HepG2 (cell line): Measurements from ENCODE around the gene CELF5. TPM values are rescaled to one million over a fixed set of nuclear protein-coding genes. Genes with fewer than 3 reads are reported as not detected.

ENCODE experiments used
- CCDC6 ChIP-seq: sonication (generic); formaldehyde crosslinking; IDR thresholded peaks from 2 replicates; pipeline ENCODE4 v1.8.1; 2022; ENCODE audit warnings: mild to moderate bottlenecking, missing genetic modification reagents, moderate library complexity
- FOXP1 ChIP-seq, 2 experiments: fragments of 450-650 bp in 1 of 2; IDR thresholded peaks; 2 replicates each; pipeline ENCODE4 v1.6.1; 2017 to 2018; ENCODE audit warnings: antibody characterized with exemption in 1 of 2
- HNF4A ChIP-seq: sonication (generic); formaldehyde crosslinking; IDR thresholded peaks from 2 replicates; pipeline ENCODE4 v1.4.0; 2020; ENCODE audit warnings: missing genetic modification reagents
- HOXD1 ChIP-seq: sonication (generic); formaldehyde crosslinking; IDR thresholded peaks from 2 replicates; pipeline ENCODE4 v1.5.0; 2020; ENCODE audit warnings: missing genetic modification reagents
- IRX3 ChIP-seq: sonication (generic); formaldehyde crosslinking; IDR thresholded peaks from 2 replicates; pipeline ENCODE4 v1.8.1; 2023; ENCODE audit warnings: mild to moderate bottlenecking, low read depth, missing genetic modification reagents, borderline replicate concordance
- JARID2 ChIP-seq: sonication (generic); formaldehyde crosslinking; IDR thresholded peaks from 2 replicates; pipeline ENCODE4 v1.8.1; 2023; ENCODE audit warnings: missing genetic modification reagents, inconsistent platforms; ENCODE audit not compliant: insufficient replicate concordance
- JUND ChIP-seq: sonication (generic); formaldehyde crosslinking; IDR thresholded peaks from 2 replicates; pipeline ENCODE4 v1.8.0; 2022; ENCODE audit warnings: mild to moderate bottlenecking, missing genetic modification reagents
- MIER2 ChIP-seq: IDR thresholded peaks from 2 replicates; pipeline ENCODE4 v1.6.1; 2016; ENCODE audit warnings: missing biosample characterization, missing genetic modification reagents
- MLLT10 ChIP-seq: sonication (generic); formaldehyde crosslinking; IDR thresholded peaks from 2 replicates; pipeline ENCODE4 v1.4.0; 2020; ENCODE audit warnings: missing genetic modification reagents
- MTERF4 ChIP-seq: sonication (generic); formaldehyde crosslinking; IDR thresholded peaks from 2 replicates; pipeline ENCODE4 v1.8.0; 2023; ENCODE audit warnings: mild to moderate bottlenecking, missing genetic modification reagents
- MTF1 ChIP-seq: sonication (generic); formaldehyde crosslinking; IDR thresholded peaks from 2 replicates; pipeline ENCODE4 v1.5.0; 2020; ENCODE audit warnings: missing genetic modification reagents
- MTF2 ChIP-seq: sonication (generic); formaldehyde crosslinking; IDR thresholded peaks from 2 replicates; pipeline ENCODE4 v1.5.0; 2020; ENCODE audit warnings: missing genetic modification reagents, borderline replicate concordance
- PHF21A ChIP-seq: sonication (generic); formaldehyde crosslinking; IDR thresholded peaks from 2 replicates; pipeline ENCODE4 v1.5.0; 2020; ENCODE audit warnings: mild to moderate bottlenecking, missing genetic modification reagents
- SAP130 ChIP-seq: IDR thresholded peaks from 2 replicates; pipeline ENCODE4 v1.6.1; 2016; ENCODE audit warnings: low read depth
- SOX13 ChIP-seq, 3 experiments: fragments of 450-650 bp in 1 of 3; sonication (generic) in 1 of 3; formaldehyde crosslinking in 1 of 3; IDR thresholded peaks in 2 of 3; conservative IDR thresholded peaks in 1 of 3; 2 replicates each; pipeline versions ENCODE4 v1.5.0 to v1.6.1; 2016 to 2020; ENCODE audit warnings: antibody characterized with exemption in 1 of 3, mild to moderate bottlenecking in 1 of 3, missing compliant biosample characterization in 1 of 3, missing genetic modification reagents in 1 of 3, moderate library complexity in 1 of 3
- YY1 ChIP-seq: IDR thresholded peaks from 2 replicates; pipeline ENCODE4 v1.6.1; 2011; ENCODE audit warnings: low read length, low read depth, moderate library complexity, mild to moderate bottlenecking; ENCODE audit not compliant: insufficient read depth, insufficient replicate concordance
- ZBTB3 ChIP-seq: sonication (generic); formaldehyde crosslinking; IDR thresholded peaks from 2 replicates; pipeline ENCODE4 v1.4.0; 2020; ENCODE audit warnings: low read depth, mild to moderate bottlenecking, moderate library complexity, missing genetic modification reagents, borderline replicate concordance
- ZBTB37 ChIP-seq: sonication (generic); formaldehyde crosslinking; IDR thresholded peaks from 2 replicates; pipeline ENCODE4 v1.4.0; 2020; ENCODE audit warnings: mild to moderate bottlenecking, missing genetic modification reagents
- ZFP90 ChIP-seq: sonication (generic); formaldehyde crosslinking; IDR thresholded peaks from 2 replicates; pipeline ENCODE4 v1.8.0; 2022; ENCODE audit warnings: missing genetic modification reagents, mild to moderate bottlenecking, inconsistent platforms, borderline replicate concordance
- ZNF207 ChIP-seq: fragments of 450-650 bp; IDR thresholded peaks from 2 replicates; pipeline ENCODE4 v1.6.1; 2016; ENCODE audit warnings: antibody characterized with exemption, borderline replicate concordance
- ZNF225 ChIP-seq: sonication (generic); formaldehyde crosslinking; IDR thresholded peaks from 2 replicates; pipeline ENCODE4 v1.4.0; 2020; ENCODE audit warnings: mild to moderate bottlenecking, missing genetic modification reagents
- ZNF234 ChIP-seq: sonication (generic); formaldehyde crosslinking; conservative IDR thresholded peaks from 2 replicates; pipeline ENCODE4 v1.5.1; 2020; ENCODE audit warnings: mild to moderate bottlenecking, missing genetic modification reagents
- ZNF253 ChIP-seq: sonication (generic); formaldehyde crosslinking; IDR thresholded peaks from 2 replicates; pipeline ENCODE4 v1.8.0; 2022; ENCODE audit warnings: mild to moderate bottlenecking, missing genetic modification reagents, borderline replicate concordance
- ZNF607 ChIP-seq: sonication (generic); formaldehyde crosslinking; IDR thresholded peaks from 2 replicates; pipeline ENCODE4 v1.5.1; 2020; ENCODE audit warnings: missing genetic modification reagents, mild to moderate bottlenecking, borderline replicate concordance
- ZNF660 ChIP-seq: sonication (generic); formaldehyde crosslinking; IDR thresholded peaks from 2 replicates; pipeline ENCODE4 v1.5.1; 2020; ENCODE audit warnings: mild to moderate bottlenecking, low read depth, missing genetic modification reagents, borderline replicate concordance
- ZNF780A ChIP-seq: sonication (generic); formaldehyde crosslinking; IDR thresholded peaks from 2 replicates; pipeline ENCODE4 v1.8.0; 2022; ENCODE audit warnings: mild to moderate bottlenecking, missing genetic modification reagents, moderate library complexity
- ZSCAN21 ChIP-seq: sonication (generic); formaldehyde crosslinking; IDR thresholded peaks from 2 replicates; pipeline ENCODE4 v1.8.0; 2022; ENCODE audit warnings: mild to moderate bottlenecking, missing genetic modification reagents, moderate library complexity, borderline replicate concordance
- polyA plus RNA-seq, 8 experiments: library from polyadenylated mRNA; depleted of rRNA in 3 of 8; stranded (reverse) in 7 of 8; unstranded in 1 of 8; fragments of >200 nt; fragmentation: Illumina TruSeq in 4 of 8; extraction: Trizol in 4 of 8; gene quantifications; 2 replicates each; pipeline versions ENCODE4 v1.2.1 to v1.2.3, GENCODE V29; 2011 to 2016; ENCODE audit warnings: low read depth in 4 of 8, missing spikeins in 1 of 8, mixed read lengths in 1 of 8; ENCODE audit not compliant: insufficient read depth in 1 of 8
- total RNA-seq, 5 experiments: library from RNA; depleted of rRNA; stranded (reverse); fragments of >200 nt; fragmentation: Illumina TruSeq; extraction: Trizol; gene quantifications; 2 replicates each; pipeline ENCODE4 v1.2.3, GENCODE V29; 2016; ENCODE audit warnings: low read depth in 1 of 5

CELF5 gene
- total and polyA plus RNA-seq, 2 of the 13 experiments (the other 11 are each of a cell fraction or from before 2014, with no cell fraction given), result 0.31 to 0.84 TPM

GRCh38 chr19:3185461-3186159 lies 38.9 kb upstream of the CELF5 start, which contains the start of gene NCLN (continued):
- no peak for TF ChIP-seq ZNF607
- no peak for TF ChIP-seq ZNF660 (CRISPR knock-in tag)
- TF ChIP-seq IRX3 (CRISPR knock-in tag), result no peak
- no peak for TF ChIP-seq ZBTB37 (CRISPR knock-in tag)
- TF ChIP-seq PHF21A (CRISPR knock-in tag), result no peak
- no peak for TF ChIP-seq ZNF253 (CRISPR knock-in tag)
- no peak for TF ChIP-seq ZNF225 (CRISPR knock-in tag)
- peak; percentile 59 for TF ChIP-seq SAP130 (CRISPR knock-in tag)
- no peak for TF ChIP-seq JUND
- TF ChIP-seq SOX13 (IDR thresholded peaks at IDR 0.05), result no peak
- TF ChIP-seq SOX13 (CRISPR knock-in tag; conservative IDR thresholded peaks at IDR 0.05 in 1 of 2, IDR thresholded peaks at IDR 0.05 in 1 of 2), result no peak
- no peak for TF ChIP-seq ZSCAN21 (CRISPR knock-in tag)
- no peak for TF ChIP-seq MTERF4 (CRISPR knock-in tag)
- TF ChIP-seq HNF4A (CRISPR knock-in tag), result no peak
- no peak for TF ChIP-seq CCDC6 (CRISPR knock-in tag)
- TF ChIP-seq ZNF780A, result no peak
- TF ChIP-seq YY1, result no peak
- TF ChIP-seq ZNF234 (CRISPR knock-in tag), result no peak
- TF ChIP-seq ZBTB3 (CRISPR knock-in tag), result no peak
- no peak for TF ChIP-seq FOXP1 (IDR thresholded peaks at IDR 0.05)
- no peak for TF ChIP-seq FOXP1 (CRISPR knock-in tag; IDR thresholded peaks at IDR 0.05)
- no peak for TF ChIP-seq MIER2 (CRISPR knock-in tag)
- no peak for TF ChIP-seq JARID2
- TF ChIP-seq HOXD1 (CRISPR knock-in tag), result no peak
- TF ChIP-seq MTF1, result no peak
- no peak for TF ChIP-seq MTF2 (CRISPR knock-in tag)
- TF ChIP-seq ZNF207, result no peak
- no peak for TF ChIP-seq ZFP90 (CRISPR knock-in tag)
- no peak for TF ChIP-seq MLLT10 (CRISPR knock-in tag)
